Measurements from ENCODE around the gene MLNR.

MLNR gene

DNA sequence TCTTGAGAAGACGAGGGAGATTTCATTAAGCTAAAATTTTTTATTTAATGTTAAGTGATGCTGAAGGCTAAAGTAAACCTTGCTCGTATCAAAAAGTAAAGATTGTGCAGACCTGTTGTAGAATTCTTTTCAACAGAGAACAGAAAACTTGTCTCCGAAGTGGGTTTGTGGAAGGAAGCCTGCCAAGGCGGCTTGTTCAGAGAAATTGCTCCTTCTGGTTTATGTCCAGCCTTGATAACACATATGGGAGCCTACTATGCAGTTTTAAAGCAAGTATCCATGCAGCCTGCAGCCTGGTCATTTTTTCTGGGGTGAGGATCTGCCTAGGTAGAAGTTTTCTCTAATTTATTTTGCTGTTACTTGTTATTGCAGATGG is 1.4 kb downstream of the MLNR start:
- peaks cover 29 to 53% (median 40%) of the 10 kb centered on the region in 5 donors for H3K27me3 ChIP-seq (ENCODE audit: control insufficient read depth in 5 of 5, insufficient read depth in 4 of 5, low read length in 5 of 5)

DNA sequence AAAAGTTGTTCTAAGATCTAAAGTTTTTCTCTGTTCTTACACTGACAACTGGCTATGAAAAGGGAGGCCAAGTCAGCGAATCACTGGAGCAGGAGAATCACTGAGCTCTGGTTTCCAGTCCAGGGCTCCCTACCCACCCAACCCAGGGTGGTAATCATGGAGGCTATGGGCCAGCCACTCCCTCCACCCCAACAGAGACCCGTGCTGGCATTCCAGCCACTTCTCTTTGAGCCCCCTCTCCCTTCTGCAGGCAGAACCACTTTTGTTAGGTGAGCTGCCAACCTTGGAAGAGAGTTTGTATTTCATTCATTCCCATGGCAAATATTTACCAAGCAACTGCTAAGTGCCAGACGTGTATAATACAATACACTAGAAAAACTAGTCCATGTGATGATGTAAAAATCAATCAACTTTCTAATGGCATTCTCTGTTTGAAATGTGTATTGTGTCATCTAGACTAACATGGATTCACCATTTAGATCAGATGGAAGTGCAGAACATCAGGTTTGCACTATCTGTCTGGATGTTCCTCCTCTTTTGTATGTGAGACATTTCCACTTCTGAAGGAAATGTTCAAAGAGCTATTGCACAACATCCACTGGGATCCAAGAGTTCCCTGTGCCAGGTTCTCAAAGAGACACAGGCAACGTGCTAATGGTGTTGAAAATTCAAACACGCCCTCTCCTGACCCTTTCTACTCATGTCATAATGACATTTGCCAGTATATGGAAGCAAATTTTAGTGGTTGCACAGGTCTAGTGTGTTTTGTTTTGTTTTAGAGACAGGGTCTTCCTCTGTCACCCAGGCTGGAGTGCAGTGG is 5.3 kb downstream of the MLNR start:
- H3K36me3 ChIP-seq (ENCODE audit: control insufficient read depth in 5 of 5, insufficient read depth in 5 of 5, low read length in 5 of 5), result no peaks in the 10 kb centered on the region
- H3K27ac ChIP-seq (ENCODE audit: low read depth, low read length), result no peak overlapping the region
- H3K4me3 ChIP-seq (ENCODE audit: low read depth in 1 of 5, low read length in 5 of 5), result no peak overlapping the region
- H3K4me1 ChIP-seq (ENCODE audit: control insufficient read depth in 5 of 5, insufficient read depth in 5 of 5, low read length in 5 of 5), result peaks cover 0 to 9% (median 7%) of the 10 kb centered on the region in 5 donors
- peaks cover 13 to 22% (median 17%) of the 10 kb centered on the region in 5 donors for H3K27me3 ChIP-seq (ENCODE audit: control insufficient read depth in 5 of 5, insufficient read depth in 4 of 5, low read length in 5 of 5)
- no peaks in the 10 kb centered on the region for H3K9me3 ChIP-seq (ENCODE audit: control insufficient read depth in 5 of 5, low read length in 5 of 5)
- no peak overlapping the region for H3K9ac ChIP-seq (ENCODE audit: low read length in 5 of 5)

More for the DNA sequence above, 1.4 kb downstream of the MLNR start:
- H3K27ac ChIP-seq (ENCODE audit: low read depth, low read length), result no peak overlapping the region
- no peaks in the 10 kb centered on the region for H3K36me3 ChIP-seq (ENCODE audit: control insufficient read depth in 5 of 5, insufficient read depth in 5 of 5, low read length in 5 of 5)
- no peak overlapping the region for H3K4me3 ChIP-seq (ENCODE audit: low read depth in 1 of 5, low read length in 5 of 5)
- no peaks in the 10 kb centered on the region for H3K9me3 ChIP-seq (ENCODE audit: control insufficient read depth in 5 of 5, low read length in 5 of 5)
- no peak overlapping the region for H3K9ac ChIP-seq (ENCODE audit: low read length in 5 of 5)
- peaks cover 0 to 24% (median 21%) of the 10 kb centered on the region in 5 donors for H3K4me1 ChIP-seq (ENCODE audit: control insufficient read depth in 5 of 5, insufficient read depth in 5 of 5, low read length in 5 of 5)

DNA sequence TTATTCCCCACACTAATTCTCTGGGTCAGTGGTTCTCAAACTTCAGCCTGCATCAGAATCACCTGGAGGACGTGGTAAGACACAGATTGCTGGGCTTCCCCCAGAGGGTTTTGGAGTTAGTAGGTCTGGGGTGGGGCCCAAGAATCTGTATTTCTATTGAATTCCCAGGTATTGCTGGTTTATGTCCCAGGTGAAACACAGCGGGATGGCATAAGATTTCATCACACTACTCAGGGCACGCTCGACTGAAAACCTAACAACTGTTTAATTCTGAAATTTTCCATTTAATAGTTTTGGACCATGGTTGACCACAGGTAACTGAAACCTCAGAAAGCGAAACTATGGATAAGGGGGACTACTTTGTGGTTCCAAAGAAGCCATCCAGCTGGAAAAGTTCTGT is 6.5 kb downstream of the MLNR start:
- no peak overlapping the region for H3K9ac ChIP-seq (ENCODE audit: low read length in 5 of 5)
- H3K27ac ChIP-seq (ENCODE audit: low read depth, low read length), result no peak overlapping the region
- H3K9me3 ChIP-seq (ENCODE audit: control insufficient read depth in 5 of 5, low read length in 5 of 5), result no peaks in the 10 kb centered on the region
- H3K4me1 ChIP-seq (ENCODE audit: control insufficient read depth in 5 of 5, insufficient read depth in 5 of 5, low read length in 5 of 5), result peaks cover 0 to 3% (median 0%) of the 10 kb centered on the region in 5 donors
- no peaks in the 10 kb centered on the region for H3K36me3 ChIP-seq (ENCODE audit: control insufficient read depth in 5 of 5, insufficient read depth in 5 of 5, low read length in 5 of 5)
- peaks cover 2 to 10% (median 6%) of the 10 kb centered on the region in 5 donors for H3K27me3 ChIP-seq (ENCODE audit: control insufficient read depth in 5 of 5, insufficient read depth in 4 of 5, low read length in 5 of 5)
- H3K4me3 ChIP-seq (ENCODE audit: low read depth in 1 of 5, low read length in 5 of 5), result no peak overlapping the region

DNA sequence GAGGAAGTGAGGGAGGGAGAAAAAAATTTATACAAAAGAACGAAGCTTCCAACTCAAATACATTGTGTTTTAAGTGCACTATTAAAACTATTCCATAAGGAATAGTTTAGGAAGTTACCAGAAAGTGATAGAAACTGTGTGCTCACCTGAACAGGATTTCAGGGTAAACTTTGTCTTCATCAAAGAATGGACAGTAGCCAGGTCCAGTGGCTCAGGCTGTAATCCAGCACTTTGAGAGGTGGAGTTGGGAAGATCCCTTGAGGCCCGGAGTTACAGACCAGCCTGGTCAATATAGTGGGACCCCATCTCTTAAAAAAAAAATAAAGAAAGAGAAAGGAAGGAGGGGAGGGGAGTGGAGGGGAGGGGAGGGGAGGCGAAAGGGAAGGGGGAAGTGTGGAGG is 14.6 kb downstream of the MLNR start:
- no peaks in the 10 kb centered on the region for H3K36me3 ChIP-seq (ENCODE audit: control insufficient read depth in 5 of 5, insufficient read depth in 5 of 5, low read length in 5 of 5)
- no peaks in the 10 kb centered on the region for H3K4me1 ChIP-seq (ENCODE audit: control insufficient read depth in 5 of 5, insufficient read depth in 5 of 5, low read length in 5 of 5)
- H3K27ac ChIP-seq (ENCODE audit: low read depth, low read length), result no peak overlapping the region
- H3K9me3 ChIP-seq (ENCODE audit: control insufficient read depth in 5 of 5, low read length in 5 of 5), result no peaks in the 10 kb centered on the region
- H3K27me3 ChIP-seq (ENCODE audit: control insufficient read depth in 5 of 5, insufficient read depth in 4 of 5, low read length in 5 of 5), result no peaks in the 10 kb centered on the region
- H3K4me3 ChIP-seq (ENCODE audit: low read depth in 1 of 5, low read length in 5 of 5), result no peak overlapping the region
- H3K9ac ChIP-seq (ENCODE audit: low read length in 5 of 5), result no peak overlapping the region

DNA sequence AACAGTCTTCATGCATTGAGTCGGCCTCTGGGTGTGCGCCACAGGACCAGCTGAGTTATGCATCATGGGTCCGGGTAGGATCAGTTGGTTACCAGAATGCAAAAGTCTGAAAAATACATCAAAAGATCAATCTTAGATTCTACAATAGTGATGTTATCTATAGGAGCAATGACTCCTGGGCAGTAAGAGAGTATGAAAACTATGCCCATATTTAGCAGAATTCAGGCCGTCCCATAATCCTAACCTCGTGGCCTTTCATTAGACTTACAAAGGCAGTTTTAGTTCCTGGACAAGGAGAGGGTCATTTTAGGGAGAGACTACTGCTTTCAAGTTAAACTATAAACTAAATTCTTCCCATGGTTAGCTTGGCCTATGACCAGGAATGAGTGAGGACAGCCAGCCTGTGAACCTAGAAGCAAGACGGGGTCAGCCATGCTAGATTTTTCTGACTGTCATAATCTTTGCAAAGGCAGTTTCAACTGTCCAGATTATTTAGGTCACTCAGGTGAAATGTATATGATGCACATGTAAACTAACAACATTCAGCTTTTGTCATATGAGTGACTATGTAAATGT is 15.8 kb downstream of the MLNR start:
- H3K9ac ChIP-seq (ENCODE audit: low read length in 5 of 5), result no peak overlapping the region
- no peaks in the 10 kb centered on the region for H3K4me1 ChIP-seq (ENCODE audit: control insufficient read depth in 5 of 5, insufficient read depth in 5 of 5, low read length in 5 of 5)
- no peaks in the 10 kb centered on the region for H3K36me3 ChIP-seq (ENCODE audit: control insufficient read depth in 5 of 5, insufficient read depth in 5 of 5, low read length in 5 of 5)
- H3K27me3 ChIP-seq (ENCODE audit: control insufficient read depth in 5 of 5, insufficient read depth in 4 of 5, low read length in 5 of 5), result no peaks in the 10 kb centered on the region
- H3K4me3 ChIP-seq (ENCODE audit: low read depth in 1 of 5, low read length in 5 of 5), result no peak overlapping the region
- no peaks in the 10 kb centered on the region for H3K9me3 ChIP-seq (ENCODE audit: control insufficient read depth in 5 of 5, low read length in 5 of 5)
- no peak overlapping the region for H3K27ac ChIP-seq (ENCODE audit: low read depth, low read length)

DNA sequence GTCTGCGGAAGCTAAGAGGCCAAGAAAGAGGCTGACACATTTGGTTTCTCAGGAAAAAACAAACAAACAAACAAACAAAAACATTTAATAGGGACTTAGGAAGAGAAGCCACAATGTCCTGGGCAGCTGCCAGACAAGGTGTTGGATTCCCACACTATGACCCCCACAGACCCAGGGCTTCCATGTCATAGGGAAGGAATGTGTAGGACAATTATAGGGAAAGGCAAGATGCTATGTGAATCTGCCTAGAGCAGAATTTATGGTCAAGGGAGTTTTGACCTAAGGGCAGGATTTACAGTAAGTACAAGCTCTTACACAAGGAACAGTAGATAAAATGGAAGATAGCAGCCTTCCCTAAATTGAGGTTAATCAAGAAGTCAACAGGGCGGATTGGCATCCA is 18.5 kb downstream of the MLNR start:
- Histone ChIP-seq H3K27ac (ENCODE audit: low read depth, low read length) (no peak overlapping the region), H3K36me3 (ENCODE audit: control insufficient read depth in 5 of 5, insufficient read depth in 5 of 5, low read length in 5 of 5) (no peaks in the 10 kb centered on the region), H3K9me3 (ENCODE audit: control insufficient read depth in 5 of 5, low read length in 5 of 5) (peaks cover 0 to 2% (median 0%) of the 10 kb centered on the region in 5 donors), H3K4me3 (ENCODE audit: low read depth in 1 of 5, low read length in 5 of 5) (no peak overlapping the region), H3K4me1 (ENCODE audit: control insufficient read depth in 5 of 5, insufficient read depth in 5 of 5, low read length in 5 of 5) (no peaks in the 10 kb centered on the region), H3K9ac (ENCODE audit: low read length in 5 of 5) (no peak overlapping the region), H3K27me3 (ENCODE audit: control insufficient read depth in 5 of 5, insufficient read depth in 4 of 5, low read length in 5 of 5) (no peaks in the 10 kb centered on the region)

DNA sequence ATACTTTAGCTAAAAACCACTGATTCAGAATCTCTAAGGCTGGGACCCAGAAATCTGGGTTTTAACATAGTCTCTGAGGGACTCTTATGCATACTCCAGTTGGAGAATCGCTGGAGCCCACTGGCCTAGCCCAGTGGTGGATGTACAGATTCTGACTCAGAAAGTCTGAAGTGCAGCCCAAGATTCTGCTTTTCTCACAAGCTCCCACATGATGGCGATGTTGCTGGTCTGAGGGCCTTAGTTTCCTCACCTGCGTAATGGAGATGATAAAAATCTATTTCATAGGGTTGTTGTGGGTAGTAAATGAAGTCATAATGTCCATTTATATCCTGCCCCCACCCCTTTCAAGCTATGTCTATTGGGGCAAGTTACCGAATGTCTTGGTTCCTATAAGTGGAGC is 19.9 kb downstream of the MLNR start:
- Histone ChIP-seq H3K27me3 (ENCODE audit: control insufficient read depth in 5 of 5, insufficient read depth in 4 of 5, low read length in 5 of 5) (no peaks in the 10 kb centered on the region), H3K27ac (ENCODE audit: low read depth, low read length) (no peak overlapping the region), H3K36me3 (ENCODE audit: control insufficient read depth in 5 of 5, insufficient read depth in 5 of 5, low read length in 5 of 5) (no peaks in the 10 kb centered on the region), H3K9me3 (ENCODE audit: control insufficient read depth in 5 of 5, low read length in 5 of 5) (peaks cover 0 to 2% (median 0%) of the 10 kb centered on the region in 5 donors), H3K9ac (ENCODE audit: low read length in 5 of 5) (no peak overlapping the region), H3K4me1 (ENCODE audit: control insufficient read depth in 5 of 5, insufficient read depth in 5 of 5, low read length in 5 of 5) (no peaks in the 10 kb centered on the region), H3K4me3 (ENCODE audit: low read depth in 1 of 5, low read length in 5 of 5) (no peak overlapping the region)

DNA sequence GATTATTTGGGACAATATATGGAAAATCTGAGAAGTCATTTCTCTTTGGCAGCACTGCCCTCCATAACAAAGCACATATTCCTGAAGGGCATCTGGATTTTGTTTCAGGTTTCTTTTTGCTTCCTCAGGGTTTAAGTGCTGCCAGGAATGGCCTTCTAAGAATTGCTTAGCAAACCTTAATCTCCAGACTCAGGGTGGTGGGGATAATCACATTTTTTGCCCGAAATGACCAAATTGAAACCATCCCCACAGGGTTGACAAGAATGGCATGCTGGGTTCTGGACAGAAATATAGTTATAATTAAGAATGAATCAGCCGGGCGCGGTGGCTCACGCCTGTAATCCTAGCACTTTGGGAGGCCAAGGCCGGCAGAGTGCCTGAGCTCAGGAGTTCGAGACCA is 21.2 kb downstream of the MLNR start:
- H3K9ac ChIP-seq (ENCODE audit: low read length in 5 of 5), result no peak overlapping the region
- no peak overlapping the region for H3K27ac ChIP-seq (ENCODE audit: low read depth, low read length)
- H3K4me1 ChIP-seq (ENCODE audit: control insufficient read depth in 5 of 5, insufficient read depth in 5 of 5, low read length in 5 of 5), result no peaks in the 10 kb centered on the region
- no peak overlapping the region for H3K4me3 ChIP-seq (ENCODE audit: low read depth in 1 of 5, low read length in 5 of 5)
- H3K27me3 ChIP-seq (ENCODE audit: control insufficient read depth in 5 of 5, insufficient read depth in 4 of 5, low read length in 5 of 5), result no peaks in the 10 kb centered on the region
- no peaks in the 10 kb centered on the region for H3K36me3 ChIP-seq (ENCODE audit: control insufficient read depth in 5 of 5, insufficient read depth in 5 of 5, low read length in 5 of 5)
- H3K9me3 ChIP-seq (ENCODE audit: control insufficient read depth in 5 of 5, low read length in 5 of 5), result peaks cover 0 to 2% (median 0%) of the 10 kb centered on the region in 5 donors

DNA sequence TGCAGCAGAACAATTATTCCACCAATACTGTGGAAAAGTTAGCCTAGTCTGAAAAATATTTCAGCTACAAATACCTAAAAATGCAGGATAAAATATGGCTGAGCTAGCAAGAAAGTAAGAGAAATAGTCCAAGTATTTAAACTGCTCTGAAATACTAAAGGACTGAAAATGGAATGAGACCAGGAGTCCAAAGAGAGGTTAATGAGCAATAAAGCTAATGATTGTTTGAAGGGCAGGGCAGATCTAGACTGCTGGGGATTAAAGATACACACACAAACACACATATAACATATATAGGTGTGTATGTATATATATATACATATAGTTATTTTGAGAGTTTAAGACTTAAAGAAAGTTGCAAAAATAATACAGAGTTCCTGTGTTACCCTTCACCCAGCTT is 25.0 kb downstream of the MLNR start:
- Histone ChIP-seq H3K27me3 (ENCODE audit: control insufficient read depth in 5 of 5, insufficient read depth in 4 of 5, low read length in 5 of 5) (no peaks in the 10 kb centered on the region), H3K9me3 (ENCODE audit: control insufficient read depth in 5 of 5, low read length in 5 of 5) (peaks cover 0 to 2% (median 0%) of the 10 kb centered on the region in 5 donors), H3K36me3 (ENCODE audit: control insufficient read depth in 5 of 5, insufficient read depth in 5 of 5, low read length in 5 of 5) (peaks cover 0 to under 1% (median 0%) of the 10 kb centered on the region in 5 donors)

DNA sequence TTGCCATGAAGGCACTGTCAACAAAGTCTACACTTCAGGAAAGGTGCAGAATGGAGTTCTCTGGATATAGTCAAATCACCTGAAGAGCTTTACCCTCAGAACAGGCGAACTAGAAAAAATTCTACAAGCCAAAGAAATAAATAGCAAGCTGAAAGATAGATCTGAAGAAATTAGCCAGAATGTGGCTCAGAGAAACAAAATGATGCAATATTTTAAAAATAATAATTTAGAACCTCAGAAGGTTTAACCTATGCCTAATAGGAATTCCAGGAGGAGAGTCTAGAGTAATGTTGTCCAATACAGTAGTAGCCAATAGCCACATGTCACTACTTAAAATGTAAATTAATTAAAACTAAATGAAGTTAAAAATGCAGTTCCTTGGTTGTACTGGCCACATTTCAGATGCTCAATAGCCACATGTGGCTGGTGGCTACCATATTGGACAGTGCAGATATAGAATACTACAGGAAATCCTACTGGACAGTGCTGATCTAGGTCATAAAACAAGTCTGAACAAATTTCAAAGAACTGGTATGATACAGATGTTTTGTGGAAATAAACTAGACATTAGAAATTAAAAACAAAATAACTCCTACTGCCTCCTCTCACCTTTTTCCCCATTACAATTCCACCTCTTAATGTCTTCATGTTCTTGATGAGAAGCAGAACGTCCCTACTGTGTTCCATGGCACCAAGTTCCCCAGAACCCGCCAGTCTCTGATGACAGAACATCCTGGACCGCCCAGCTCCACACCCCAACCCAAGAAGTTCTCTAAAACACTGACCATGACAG is 26.9 kb downstream of the MLNR start:
- Histone ChIP-seq H3K4me1 (ENCODE audit: control insufficient read depth in 5 of 5, insufficient read depth in 5 of 5, low read length in 5 of 5) (peaks cover 0 to 21% (median 17%) of the 10 kb centered on the region in 5 donors), H3K27me3 (ENCODE audit: control insufficient read depth in 5 of 5, insufficient read depth in 4 of 5, low read length in 5 of 5) (no peaks in the 10 kb centered on the region), H3K27ac (ENCODE audit: low read depth, low read length) (peak overlapping the region; percentile 92), H3K4me3 (ENCODE audit: low read depth in 1 of 5, low read length in 5 of 5) (peak overlapping the region; percentile 82 to 99 (median 92)), H3K9ac (ENCODE audit: low read length in 5 of 5) (peak overlapping the region; percentile 88 to 100 (median 95)), H3K36me3 (ENCODE audit: control insufficient read depth in 5 of 5, insufficient read depth in 5 of 5, low read length in 5 of 5) (peaks cover 0 to 4% (median 2%) of the 10 kb centered on the region in 5 donors), H3K9me3 (ENCODE audit: control insufficient read depth in 5 of 5, low read length in 5 of 5) (peaks cover 0 to 2% (median 0%) of the 10 kb centered on the region in 5 donors)

More for the DNA sequence above, 25.0 kb downstream of the MLNR start:
- Histone ChIP-seq H3K9ac (ENCODE audit: low read length in 5 of 5) (no peak overlapping the region), H3K4me3 (ENCODE audit: low read depth in 1 of 5, low read length in 5 of 5) (no peak overlapping the region), H3K4me1 (ENCODE audit: control insufficient read depth in 5 of 5, insufficient read depth in 5 of 5, low read length in 5 of 5) (peaks cover 0 to 21% (median 17%) of the 10 kb centered on the region in 5 donors), H3K27ac (ENCODE audit: low read depth, low read length) (no peak overlapping the region)

Measured in subcutaneous abdominal adipose tissue (tissue), 5 donors.